CD4-positive, alpha-beta T cell treated with Interleukin-4 for 1 hour (primary cell): ENCODE results near the gene DQX1.
"Not testable (repeated sequence)": the region's sequence is repeated elsewhere in the genome, so short reads cannot be mapped to it uniquely, and the experiment has no call there.

Experiments used
- DNase-seq, 2 donors: peaks; one replicate each; pipeline ENCODE4 v3.0.0-alpha.2; 2020 to 2022

DQX1 gene, protein sequence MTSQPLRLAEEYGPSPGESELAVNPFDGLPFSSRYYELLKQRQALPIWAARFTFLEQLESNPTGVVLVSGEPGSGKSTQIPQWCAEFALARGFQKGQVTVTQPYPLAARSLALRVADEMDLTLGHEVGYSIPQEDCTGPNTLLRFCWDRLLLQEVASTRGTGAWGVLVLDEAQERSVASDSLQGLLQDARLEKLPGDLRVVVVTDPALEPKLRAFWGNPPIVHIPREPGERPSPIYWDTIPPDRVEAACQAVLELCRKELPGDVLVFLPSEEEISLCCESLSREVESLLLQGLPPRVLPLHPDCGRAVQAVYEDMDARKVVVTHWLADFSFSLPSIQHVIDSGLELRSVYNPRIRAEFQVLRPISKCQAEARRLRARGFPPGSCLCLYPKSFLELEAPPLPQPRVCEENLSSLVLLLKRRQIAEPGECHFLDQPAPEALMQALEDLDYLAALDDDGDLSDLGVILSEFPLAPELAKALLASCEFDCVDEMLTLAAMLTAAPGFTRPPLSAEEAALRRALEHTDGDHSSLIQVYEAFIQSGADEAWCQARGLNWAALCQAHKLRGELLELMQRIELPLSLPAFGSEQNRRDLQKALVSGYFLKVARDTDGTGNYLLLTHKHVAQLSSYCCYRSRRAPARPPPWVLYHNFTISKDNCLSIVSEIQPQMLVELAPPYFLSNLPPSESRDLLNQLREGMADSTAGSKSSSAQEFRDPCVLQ

DNA sequence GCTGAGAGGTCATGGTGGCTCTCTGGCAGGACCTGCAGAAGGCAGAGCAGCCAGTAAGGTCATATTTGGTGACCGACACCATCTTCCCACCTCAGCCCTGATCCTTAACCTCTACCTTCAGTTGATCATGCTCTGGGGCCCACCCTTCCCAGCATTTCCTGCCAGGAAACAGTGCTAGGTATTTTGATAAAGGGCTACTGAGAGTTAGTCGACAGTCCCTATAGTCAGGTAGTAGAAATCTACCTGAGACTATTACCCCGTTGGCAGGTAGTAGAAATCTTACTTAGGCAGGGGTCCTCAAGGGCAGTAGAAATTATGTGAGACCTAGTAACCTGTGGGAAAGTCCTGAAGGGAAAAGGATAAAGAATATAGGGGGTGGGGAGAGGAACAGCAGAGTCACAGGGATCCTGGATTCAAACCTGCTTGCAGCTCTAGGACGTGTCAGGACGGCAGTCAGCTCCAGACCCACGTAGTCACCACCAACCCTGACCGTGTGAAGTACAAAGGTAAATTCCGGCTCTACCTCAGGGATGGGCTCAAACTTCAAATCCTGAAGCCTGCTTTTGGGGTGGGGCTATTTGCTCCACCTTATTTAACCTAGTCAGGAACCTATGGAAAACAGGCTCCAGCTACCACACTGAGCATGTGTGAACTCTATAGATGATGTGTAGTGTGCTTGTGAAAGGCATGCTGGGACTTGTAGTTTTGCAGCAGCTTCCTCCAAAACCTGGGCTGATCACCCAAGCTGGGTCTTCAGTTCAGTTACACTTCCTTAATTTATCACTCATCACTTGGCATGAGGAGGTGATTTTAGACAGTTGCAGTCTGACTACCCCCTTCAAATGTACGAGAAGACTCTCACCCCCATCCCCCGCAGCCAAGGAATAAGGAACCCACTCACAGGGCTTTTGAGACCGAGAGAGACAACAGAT lies at the start of gene DQX1:
Gene DQX1, minus strand, starts transcription at position 515 of the 932 bp plus-strand sequence. Its CDS starts 502 bp downstream, at position 13.
- DNase-seq: peak; percentile 51 to 68

DNA sequence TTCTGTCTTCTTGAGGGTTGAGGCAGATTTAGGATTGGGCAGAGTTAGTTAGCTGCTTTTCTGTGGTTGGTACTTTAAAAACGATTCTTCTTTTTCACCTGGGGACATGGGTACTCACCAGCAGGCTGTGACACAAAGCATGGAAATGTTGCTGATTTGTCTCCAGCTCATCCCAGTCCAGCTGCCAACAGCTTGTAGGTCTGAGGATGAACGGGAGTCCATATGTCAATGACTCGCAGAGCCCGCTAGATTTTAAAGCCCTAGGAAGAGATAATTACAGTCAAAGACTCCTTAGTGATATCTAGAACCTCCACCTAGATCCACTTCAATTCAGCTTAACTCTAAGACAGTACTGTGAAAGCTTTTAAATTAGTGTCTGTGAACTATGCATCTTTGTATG lies 49.3 kb upstream of the DQX1 start:
- DNase-seq: no peak

DNA sequence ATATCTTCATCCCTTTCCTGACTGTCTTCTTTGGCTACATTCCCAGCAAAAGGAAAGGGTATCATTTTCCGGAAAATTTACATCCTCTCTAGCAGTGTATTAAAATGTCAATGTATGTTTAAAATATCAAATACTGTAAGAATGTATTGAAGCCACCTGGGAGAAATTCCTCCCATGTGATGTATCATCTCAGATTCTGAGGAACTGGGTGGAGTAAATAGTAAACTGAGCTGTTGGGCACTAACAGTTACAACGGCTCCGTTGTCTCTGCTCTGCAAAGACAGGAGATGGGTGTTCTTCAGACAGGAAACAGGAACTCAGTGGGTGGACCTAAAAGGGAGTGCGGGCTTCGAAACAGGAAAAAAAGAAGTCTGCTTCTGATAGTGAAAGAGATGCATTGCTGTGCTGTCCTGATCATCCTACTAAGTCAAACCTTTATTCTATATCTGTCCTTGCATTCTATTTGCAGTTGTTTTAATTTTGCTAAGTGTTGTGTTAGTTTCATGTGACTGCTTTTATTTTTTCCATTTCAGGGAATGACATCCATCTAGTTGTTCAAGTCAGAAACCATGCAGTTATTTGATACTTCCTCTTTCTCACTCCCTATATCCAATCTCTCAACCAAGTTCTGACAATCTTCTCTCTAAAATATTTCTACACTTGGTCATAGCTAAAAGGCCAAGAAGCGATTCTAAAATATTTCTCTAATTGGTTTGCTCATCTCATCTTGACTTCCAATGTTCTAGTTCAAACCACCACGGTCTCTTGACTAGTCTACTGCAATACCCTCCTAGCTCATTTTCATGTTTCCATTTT lies 47.9 kb upstream of the DQX1 start:
- peak; percentile 40 to 48 for DNase-seq

DNA sequence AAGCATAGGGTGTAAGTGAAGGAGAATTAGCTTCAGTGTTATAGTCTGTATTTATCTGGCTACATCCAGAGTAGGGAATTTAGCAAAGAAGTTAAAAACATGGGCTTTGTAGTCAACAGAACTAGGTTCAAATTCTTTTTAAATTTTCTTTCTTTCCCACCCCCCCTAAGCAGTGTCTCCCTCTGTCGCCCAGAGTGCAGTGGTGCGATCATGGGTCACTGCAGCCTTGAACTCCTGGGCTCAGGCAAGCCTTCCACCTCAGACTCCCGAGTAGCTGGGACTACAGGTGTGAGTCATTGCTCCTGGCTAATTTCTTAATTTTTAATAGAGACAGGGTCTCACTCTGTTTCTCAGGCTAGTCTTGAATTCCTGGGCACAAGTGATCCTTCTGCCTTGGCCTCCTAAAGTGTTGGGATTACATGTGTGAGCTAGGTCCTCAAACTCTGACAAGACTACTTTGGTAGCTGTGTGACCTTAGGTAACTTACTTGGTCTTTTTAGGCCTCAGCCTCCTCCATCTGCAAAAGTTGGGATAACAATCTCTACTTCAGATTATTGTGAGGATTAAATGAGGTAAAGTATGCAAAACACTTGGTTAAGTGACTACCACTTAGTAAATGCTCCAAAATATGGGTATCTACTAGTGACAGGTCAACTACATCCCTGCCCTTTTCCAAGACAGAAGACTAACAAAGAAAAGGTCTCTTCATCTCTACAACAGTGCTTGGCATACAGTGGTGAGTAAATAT lies 46.3 kb upstream of the DQX1 start:
- DNase-seq: no peak

DNA sequence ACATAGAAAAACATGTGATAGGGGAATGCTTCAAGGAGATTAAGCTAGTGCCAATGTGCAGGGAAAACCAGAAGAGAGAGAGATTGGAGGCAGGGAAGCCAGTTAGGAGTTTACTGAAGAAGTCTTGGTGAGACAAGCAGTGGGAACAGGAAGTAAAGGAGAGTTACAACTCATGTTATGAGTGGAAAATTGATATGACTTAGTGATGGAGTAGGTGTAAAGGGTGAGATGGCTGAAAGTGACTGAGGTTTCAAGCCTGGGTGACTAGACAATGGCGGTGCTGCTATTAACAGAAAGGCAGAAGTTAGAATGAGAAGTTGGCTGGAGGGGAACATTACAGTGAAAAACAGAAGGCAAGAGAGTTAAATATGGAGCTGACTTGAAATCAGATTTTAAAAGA lies 45.0 kb upstream of the DQX1 start:
- no peak for DNase-seq

DNA sequence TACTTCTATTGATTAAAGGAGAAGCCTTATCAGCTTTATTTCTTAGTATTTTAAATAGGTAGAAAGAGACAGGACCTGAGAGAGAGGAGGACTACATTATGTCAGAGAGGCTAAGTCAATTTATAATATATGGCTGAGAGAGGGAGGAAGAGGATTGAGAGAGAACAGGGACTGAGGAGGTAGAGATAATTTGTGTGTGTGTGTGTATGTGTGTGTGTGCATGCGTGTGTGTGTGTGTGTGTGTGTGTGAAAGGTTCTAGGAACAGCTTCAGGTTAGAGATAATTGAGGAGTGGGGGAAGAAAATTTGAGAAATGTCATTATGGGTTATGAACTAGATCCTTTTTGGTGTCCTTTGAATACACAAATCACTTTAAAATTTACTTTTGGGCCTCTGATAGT lies 43.7 kb upstream of the DQX1 start:
- DNase-seq: no peak

DNA sequence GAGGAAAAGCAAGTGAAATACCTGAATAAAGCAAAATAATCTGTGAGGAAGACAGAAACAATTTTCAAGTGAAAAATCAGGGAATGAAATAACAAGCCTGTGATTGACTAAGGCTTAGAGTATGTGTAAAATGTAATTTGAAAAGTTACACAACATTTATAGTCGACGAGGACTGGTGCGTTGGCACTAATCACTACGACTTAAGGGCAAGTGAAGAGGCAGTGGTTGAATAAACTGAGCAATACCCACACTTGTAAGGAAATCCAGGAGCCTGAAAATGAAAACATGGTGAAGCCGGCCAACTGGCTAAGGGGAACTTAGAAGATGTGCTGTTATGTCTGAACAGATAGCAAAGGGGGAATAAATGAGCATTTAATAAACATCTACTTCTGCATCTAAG lies 41.9 kb upstream of the DQX1 start:
- no peak for DNase-seq

DNA sequence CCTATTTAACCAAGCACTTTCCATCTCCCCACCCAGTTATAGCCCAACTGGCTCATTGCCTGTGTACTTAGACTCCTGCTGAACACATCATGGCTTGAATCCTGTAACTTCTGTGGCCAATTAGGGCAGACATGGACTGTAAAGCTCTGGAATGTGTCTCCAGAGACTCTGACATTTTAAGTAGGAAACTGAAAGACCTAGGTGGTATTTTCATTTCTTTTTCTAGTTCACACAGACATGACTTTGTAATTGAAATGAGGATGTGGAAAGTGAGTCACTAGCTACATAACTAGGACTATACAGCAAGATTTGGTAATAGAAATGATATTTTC lies 40.7 kb upstream of the DQX1 start:
- DNase-seq: no peak

DNA sequence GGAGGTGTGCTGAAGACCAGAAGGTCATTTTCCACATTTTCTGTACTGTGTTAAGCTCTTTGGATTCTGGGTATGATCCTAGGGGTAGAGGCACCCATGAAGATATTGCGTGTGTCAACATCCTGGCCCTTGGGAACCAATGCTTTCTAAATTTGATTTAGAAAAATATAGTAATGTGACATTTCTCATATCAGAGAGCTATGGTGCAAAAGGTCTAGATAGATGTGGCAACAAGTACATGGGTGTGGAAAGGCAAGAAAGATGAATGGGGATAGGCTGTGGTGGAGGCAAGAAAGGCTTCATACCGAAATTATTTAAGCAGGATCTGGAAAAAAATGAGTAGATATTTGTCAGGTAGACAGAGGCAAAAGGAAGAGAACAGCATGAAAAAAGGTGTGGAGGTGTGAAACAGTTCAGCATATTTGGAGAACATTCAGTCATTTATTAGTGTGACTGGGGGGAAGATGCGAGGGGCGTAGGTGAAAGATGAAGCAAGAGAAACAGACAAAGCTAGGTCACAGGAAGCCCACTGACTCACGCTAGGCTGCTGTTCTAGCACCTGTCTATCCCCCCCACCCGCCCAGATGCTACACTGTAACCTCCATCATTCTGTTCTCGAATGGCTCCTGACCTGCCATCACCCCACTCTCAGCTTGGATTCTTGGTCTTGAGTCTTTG lies 40.2 kb upstream of the DQX1 start:
- DNase-seq: no peak

DNA sequence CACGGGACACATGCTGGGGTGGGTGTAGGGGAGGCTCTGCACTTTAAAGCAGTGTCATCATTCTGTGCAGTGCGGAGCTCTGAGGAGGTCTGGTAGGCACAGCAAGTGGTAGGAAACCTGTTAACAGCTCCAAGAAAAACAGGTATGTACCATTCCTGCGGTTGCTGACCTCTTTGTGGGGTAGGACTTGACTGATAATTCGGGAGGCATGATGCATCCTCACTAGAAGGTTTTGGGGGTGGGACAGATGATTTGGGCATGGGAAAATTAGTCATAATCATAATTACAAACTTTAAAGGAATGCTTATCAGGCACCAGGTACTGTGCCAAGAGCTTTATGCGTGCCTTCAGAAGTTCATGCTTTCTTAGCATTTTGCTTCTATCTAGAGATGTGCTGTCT lies 38.2 kb upstream of the DQX1 start:
- DNase-seq: no peak

DNA sequence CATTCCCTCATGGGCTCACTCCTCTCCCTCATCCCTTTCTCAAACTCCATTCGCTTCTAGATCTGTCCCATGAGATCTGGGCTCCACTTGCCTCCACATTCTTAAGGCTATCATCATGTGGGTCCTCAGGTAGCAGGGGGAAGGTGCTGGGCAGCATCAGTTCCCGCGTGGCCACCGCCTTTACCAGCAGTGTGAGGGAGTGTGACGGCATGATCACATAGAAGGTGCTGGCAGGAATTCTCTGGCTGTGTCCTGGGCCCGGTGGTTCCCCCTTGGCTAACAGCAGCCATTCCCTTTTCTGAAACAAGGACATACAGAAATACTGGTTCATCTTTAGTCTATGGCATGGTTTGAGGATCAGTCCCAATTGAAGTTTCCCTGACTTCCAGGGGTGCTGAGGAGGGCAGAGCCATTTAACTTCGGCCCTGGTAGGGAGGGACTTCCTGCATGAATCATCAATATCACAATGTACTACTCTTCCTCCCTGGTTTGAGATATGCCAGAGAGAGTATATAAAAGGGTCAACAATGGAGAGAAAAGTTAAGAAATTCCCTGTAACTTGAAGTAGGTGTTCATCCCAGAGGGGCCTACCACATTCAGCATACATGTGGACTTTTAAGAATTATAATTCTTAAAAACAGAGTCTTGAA lies 36.2 kb upstream of the DQX1 start:
- no peak for DNase-seq

DNA sequence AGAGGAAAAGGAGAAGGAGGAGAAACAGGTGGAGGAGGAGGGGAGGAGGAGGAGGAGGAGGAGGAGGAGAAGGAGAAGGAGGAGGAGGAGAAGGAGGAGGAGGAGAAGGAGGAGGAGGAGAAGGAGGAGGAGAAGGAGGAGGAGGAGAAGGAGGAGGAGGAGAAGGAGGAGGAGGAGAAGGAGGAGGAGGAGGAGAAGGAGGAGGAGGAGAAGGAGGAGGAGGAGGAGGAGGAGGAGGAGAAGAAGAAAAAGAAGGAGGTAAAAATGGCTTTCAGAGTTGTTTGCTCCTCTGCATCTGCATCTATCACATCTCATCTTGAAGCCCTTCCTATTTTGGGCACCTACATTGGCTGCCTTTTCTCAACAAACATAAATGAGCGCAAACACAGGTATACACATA lies 35.0 kb upstream of the DQX1 start:
- not testable (repeated sequence) for DNase-seq

DNA sequence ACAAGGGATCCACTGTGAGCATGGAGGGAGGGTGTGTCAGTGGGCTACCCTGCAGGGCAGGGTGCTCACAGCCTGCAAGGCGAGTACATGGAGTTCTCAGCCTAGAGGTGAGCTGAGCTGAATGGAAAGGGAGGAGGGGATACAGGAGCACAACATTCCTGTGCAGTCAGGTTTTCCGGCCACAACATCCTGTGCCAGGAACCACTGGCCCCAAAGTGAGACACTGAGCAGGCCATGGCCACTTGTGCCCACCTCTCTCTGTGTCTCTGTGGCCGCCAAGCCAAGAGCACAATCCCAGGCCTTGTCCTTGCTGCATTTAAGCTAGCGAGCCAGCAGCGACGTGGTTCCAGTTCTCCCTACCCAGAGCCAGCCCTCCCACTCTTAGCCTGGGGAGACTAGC lies 34.6 kb upstream of the DQX1 start:
- no peak for DNase-seq

DNA sequence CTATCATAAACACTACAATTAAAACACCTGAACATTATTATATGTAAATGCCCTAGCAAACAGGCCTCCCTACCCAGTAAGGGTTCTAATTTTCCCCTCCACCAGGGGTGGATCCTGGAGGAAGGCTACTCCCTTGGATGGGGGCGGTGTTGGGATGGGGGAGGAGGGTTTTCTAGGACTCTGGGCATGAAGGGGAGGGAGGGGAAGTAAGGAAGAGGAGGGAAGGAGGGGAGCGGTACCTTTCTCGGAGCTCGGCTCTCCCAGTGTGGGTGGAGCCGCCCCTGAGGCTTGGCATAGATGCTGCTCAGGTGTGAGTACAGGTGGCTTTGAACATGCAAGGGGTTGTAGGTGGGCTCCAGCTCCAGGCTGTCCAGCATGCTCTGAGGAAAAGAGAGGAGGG lies 33.9 kb upstream of the DQX1 start:
- no peak for DNase-seq

DNA sequence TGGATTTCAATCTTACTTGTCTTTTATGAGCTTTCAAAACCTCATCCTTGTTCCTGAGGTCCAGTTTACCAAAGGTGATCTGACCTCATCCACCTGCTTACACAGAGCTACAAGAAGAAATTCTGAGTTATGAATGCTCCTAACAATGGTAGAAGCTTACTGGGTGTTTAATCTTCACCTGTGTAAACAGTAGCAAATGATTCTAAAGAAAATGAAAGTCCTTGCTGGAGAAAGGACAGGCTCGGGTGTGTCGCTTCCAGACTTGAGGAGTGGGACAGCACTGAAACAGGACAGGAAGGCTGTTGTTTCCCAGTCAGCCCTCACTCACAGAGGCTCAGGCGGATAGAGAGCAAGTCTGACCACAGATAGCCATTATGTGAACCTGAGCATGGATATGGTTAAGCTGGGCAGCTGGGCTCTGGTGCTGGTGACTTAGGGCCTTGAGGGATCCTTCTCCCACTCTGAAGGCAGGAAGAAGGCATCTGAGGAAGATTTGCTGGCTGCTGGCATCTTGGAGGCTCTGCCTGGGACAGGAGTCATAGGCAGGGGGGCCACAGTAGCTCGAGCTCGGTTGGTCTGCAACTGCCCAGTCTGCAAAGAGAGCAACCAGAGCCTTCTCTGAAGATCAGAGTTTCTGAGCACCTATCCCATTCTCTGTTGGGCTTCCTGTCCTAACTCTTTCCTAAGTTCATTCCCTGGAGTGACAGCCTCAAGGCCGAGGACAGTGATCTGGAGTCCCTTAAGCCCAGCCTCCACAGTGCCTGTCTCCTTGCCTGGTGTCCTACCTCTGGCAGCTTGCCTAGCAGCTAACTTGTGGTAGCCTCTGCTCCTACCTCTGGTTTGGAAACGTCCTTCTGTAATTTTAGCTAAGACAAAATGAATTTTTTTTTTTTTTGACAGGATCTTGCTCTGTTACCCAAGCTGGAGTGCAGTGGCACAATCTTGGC lies 32.5 kb upstream of the DQX1 start:
- no peak for DNase-seq

DNA sequence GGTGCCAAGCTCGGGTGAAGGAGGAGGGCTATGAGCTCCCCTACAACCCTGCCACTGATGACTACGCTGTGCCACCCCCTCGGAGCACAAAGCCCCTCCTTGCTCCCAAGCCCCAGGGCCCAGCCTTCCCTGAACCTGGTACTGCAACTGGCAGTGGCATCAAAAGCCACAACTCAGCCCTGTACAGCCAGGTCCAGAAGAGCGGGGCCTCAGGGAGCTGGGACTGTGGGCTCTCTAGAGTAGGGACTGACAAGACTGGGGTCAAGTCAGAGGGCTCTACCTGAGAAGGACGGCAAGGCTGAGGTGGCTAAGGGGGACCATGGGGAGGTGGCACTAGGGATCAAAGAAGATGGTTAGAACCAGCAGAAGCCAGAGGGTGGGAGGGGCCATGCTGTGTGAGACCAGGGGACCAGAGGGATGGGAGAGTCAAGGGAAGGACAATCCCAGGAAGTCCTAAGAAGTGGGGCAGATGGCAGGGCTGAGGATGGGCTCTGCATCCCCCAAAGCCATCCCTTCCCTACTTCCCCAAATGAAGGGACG lies 30.9 kb upstream of the DQX1 start:
- no peak for DNase-seq

DNA sequence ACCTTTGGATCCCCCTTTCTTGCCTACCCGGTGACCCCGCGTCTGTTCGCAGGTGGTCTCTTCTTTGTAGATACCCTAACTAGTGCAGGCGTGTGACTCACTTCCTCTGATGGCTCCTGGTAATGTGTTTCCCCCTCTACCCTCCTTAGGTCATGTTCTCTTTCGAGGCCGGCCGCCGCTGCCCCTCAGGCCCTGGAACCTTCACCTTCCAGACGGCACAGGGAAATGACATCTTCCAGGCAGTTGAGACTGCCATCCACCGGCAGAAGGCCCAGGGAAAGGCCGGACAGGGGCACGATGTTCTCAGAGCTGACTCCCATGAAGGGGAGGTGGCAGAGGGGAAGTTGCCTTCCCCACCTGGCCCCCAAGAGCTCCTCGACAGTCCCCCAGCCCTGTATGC lies 30.1 kb upstream of the DQX1 start:
- no peak for DNase-seq

DNA sequence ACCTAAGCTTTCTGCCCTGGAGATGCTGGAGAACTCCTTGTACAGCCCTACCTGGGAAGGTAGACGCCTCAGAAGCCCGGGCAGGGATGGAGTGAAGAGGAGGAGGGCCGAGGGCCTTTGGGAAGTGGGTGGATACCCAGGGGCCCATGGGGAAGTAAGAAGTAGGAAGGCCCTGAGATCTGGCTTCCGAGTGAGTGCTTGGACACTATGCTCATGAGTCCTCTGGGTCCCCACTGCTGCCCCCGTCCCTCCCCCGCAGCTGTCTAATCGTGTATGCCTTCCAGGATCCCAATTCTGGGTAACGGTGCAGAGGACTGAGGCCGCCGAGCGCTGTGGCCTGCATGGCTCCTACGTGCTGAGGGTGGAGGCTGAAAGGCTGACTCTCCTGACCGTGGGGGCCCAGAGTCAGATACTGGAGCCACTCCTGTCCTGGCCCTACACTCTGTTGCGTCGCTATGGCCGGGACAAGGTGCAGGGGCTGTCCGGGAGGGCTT lies 29.6 kb upstream of the DQX1 start:
- DNase-seq: no peak
